HCT116 (cell line): Measurements from ENCODE around the gene ALKBH4.

ENCODE experiments used
- CTCF ChIP-seq, 3 experiments: fragments of 200-600 bp in 1 of 3; sonication (generic) in 1 of 3; IDR thresholded peaks in 2 of 3; conservative IDR thresholded peaks in 1 of 3; 2 replicates each; pipeline ENCODE4 v1.5.1; 2012 to 2017; ENCODE audit warnings: low read depth in 2 of 3, low read length in 2 of 3, antibody characterized with exemption in 1 of 3, borderline replicate concordance in 1 of 3, control low read depth in 1 of 3, mild to moderate bottlenecking in 1 of 3, mixed read lengths in 1 of 3, mixed run types in 1 of 3, moderate library complexity in 1 of 3; ENCODE audit not compliant: insufficient read depth in 1 of 3
- EZH2phosphoT487 ChIP-seq: fragments of 200-600 bp; IDR thresholded peaks from 2 replicates; pipeline ENCODE4 v1.6.1; 2018; ENCODE audit warnings: antibody characterized with exemption, borderline replicate concordance
- REST ChIP-seq: IDR thresholded peaks from 2 replicates; pipeline ENCODE4 v1.6.1; 2012; ENCODE audit warnings: low read depth
- SIN3A ChIP-seq: IDR thresholded peaks from 2 replicates; pipeline ENCODE4 v1.6.1; 2012; ENCODE audit warnings: low read depth
- ZNF274 ChIP-seq: fragments of 200-500 bp; sonication (Bioruptor generic); IDR thresholded peaks from 2 replicates; pipeline ENCODE4 v1.6.1; 2014; ENCODE audit warnings: mild to moderate bottlenecking, low read depth, low read length, inconsistent platforms

GRCh38 chr7:102439963-102440795 is 24.5 kb downstream of the ALKBH4 start:
- TF ChIP-seq CTCF (IDR thresholded peaks at IDR 0.05 in 2 of 3, conservative IDR thresholded peaks at IDR 0.05 in 1 of 3; ENCODE audit: borderline replicate concordance in 1 of 3, insufficient read depth in 1 of 3, low read depth in 2 of 3, low read length in 2 of 3) (no peak), ZNF274 (no peak), EZH2phosphoT487 (no peak), SIN3A (no peak), REST (no peak)
